ENCODE measurements around the gene ARMC5. TPM values are rescaled to one million over a fixed set of nuclear protein-coding genes. Genes with fewer than 3 reads are reported as not detected.
"Not testable (repeated sequence)": the region's sequence is repeated elsewhere in the genome, so short reads cannot be mapped to it uniquely, and the experiment has no call there.

ARMC5 gene
- total RNA-seq, 2 experiments from 2014 or later: 18.9 to 19.1 TPM

- H3K9me3 Mint-ChIP-seq (ENCODE audit: insufficient read depth): no peaks in the 10 kb centered on the region
- ChIA-PET CTCF (interaction anchor here (1.0 kb wide), 1 partner anchor 29 kb away, joined by 3 read pairs; no protein-coding TSS in a partner anchor), POLR2A (interaction anchor here (1.4 to 1.6 kb wide), 2 partner anchors 18 to 30 kb away, joined by 3 to 4 read pairs; partner anchors contain the start of genes ARMC5 and RUSF1)
- H3K4me1 Mint-ChIP-seq (ENCODE audit: low read depth): peaks cover 11% of the 10 kb centered on the region
- no peak overlapping the region for H3K27ac Mint-ChIP-seq
- no peak for DNase-seq
- peaks cover 8% of the 10 kb centered on the region for H3K27me3 Mint-ChIP-seq (ENCODE audit: low read depth)
- peaks cover 5% of the 10 kb centered on the region for H3K36me3 Mint-ChIP-seq (ENCODE audit: low read depth)
- no peak for ATAC-seq
- no peak overlapping the region for H3K4me3 Mint-ChIP-seq
Measured at GRCh38 chr16:31489616-31490584, 30.6 kb downstream of the ARMC5 start.

DNA sequence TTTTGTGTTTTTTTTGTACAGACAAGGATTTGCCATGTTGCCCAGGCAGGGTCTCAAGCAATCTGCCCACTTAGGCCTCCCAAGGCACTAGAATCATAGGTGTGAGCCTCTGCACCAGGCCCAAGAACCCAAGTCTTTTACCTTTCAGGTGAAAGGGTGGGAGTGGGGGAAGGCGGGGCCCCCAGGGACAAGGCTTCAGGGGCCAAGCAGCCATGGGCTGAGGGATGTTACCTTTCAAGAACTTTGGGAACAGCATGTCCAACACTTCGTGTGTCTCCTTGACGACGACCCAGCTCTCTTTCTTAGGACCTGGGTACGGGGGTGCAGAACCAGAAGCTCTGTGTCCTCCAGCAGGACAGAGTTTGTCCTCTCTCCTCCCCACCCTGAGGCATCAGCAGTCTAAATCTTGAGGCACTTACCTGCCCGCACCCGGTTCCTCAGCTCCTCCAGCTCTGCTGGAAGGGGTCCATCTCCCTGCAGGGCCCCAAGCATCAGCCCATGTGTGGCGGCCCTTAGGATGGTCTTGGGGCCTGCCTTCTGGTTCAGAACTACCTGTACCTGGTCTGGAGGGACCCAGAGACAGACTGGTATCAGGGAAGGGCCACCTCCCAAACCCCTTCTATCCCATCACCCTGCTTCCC, 32.6 kb downstream of the ARMC5 start:
- CTCF ChIA-PET: no interaction called here
- H3K9me3 Mint-ChIP-seq (ENCODE audit: insufficient read depth): no peaks in the 10 kb centered on the region
- peaks cover 5% of the 10 kb centered on the region for H3K36me3 Mint-ChIP-seq (ENCODE audit: low read depth)
- POLR2A ChIA-PET: no interaction called here
- no peaks in the 10 kb centered on the region for H3K27me3 Mint-ChIP-seq (ENCODE audit: low read depth)
- peaks cover 11% of the 10 kb centered on the region for H3K4me1 Mint-ChIP-seq (ENCODE audit: low read depth)
- H3K4me3 Mint-ChIP-seq: no peak overlapping the region
- DNase-seq (no peak), ATAC-seq (no peak)
- H3K27ac Mint-ChIP-seq: no peak overlapping the region

DNA sequence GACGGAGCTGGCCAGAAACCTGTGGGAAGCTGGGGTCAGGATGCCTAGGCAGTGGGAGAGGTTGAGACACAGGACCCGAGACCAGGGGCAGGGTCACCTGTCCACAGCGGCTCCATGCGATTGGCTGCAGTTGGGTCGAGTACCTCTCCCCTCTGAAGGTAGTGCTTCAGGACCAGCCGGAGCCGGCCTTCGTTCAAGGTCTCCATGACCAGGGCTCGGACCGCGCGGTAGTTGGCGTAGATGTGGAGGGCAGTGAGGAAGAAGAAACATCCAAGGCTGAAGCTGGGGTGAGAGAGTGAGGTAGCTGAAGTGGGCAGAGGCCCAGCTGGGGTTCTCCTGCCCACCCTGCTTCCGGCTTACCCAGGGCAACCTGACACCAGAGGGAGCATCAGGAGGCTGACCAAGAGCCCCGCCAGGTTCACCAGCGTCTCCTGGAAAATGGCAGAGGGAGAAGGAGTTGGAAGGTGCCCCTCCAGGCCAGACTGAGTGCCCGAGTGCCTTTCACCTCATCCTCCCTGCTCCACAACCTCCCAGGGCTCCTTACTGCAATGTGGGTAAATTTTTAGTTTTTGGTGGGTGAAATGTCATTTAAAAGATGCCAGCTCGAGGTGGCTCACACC, 34.3 kb downstream of the ARMC5 start:
- H3K4me3 Mint-ChIP-seq: no peak overlapping the region
- H3K27me3 Mint-ChIP-seq (ENCODE audit: low read depth): no peaks in the 10 kb centered on the region
- peaks cover 5% of the 10 kb centered on the region for H3K36me3 Mint-ChIP-seq (ENCODE audit: low read depth)
- ChIA-PET POLR2A (interaction anchor here (1.5 kb wide), 1 partner anchor 13 kb away, joined by 3 read pairs; no protein-coding TSS in a partner anchor), CTCF (no interaction called here)
- no peaks in the 10 kb centered on the region for H3K9me3 Mint-ChIP-seq (ENCODE audit: insufficient read depth)
- peaks cover 4% of the 10 kb centered on the region for H3K4me1 Mint-ChIP-seq (ENCODE audit: low read depth)
- no peak overlapping the region for H3K27ac Mint-ChIP-seq
- DNase-seq: no peak
- ATAC-seq: no peak

DNA sequence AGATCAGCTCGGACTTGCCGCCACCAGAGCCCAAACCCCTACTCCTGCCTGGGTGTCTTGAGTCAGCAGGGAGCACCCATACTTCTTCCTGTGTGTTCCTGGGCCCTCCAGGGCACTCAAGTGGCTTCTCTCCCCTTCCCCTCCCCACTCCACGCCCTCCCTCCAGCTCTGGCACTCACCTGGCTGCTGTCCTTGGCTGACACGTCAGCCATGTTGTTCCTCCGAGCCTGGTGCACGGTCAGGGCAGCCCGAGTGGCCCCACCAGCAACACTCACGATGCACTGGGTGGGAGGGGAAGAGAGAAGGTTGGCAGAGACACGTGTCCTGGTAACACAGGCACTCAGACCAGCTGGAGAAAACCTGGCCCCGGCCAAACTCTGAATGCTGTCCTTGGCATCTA, 37.4 kb downstream of the ARMC5 start:
- no peak overlapping the region for H3K4me3 Mint-ChIP-seq
- H3K27me3 Mint-ChIP-seq (ENCODE audit: low read depth): no peaks in the 10 kb centered on the region
- ATAC-seq (no peak), DNase-seq (no peak)
- ChIA-PET CTCF (no interaction called here), POLR2A (no interaction called here)
- H3K36me3 Mint-ChIP-seq (ENCODE audit: low read depth): no peaks in the 10 kb centered on the region
- H3K9me3 Mint-ChIP-seq (ENCODE audit: insufficient read depth): no peaks in the 10 kb centered on the region
- no peaks in the 10 kb centered on the region for H3K4me1 Mint-ChIP-seq (ENCODE audit: low read depth)
- no peak overlapping the region for H3K27ac Mint-ChIP-seq

- H3K4me1 Mint-ChIP-seq (ENCODE audit: low read depth): no peaks in the 10 kb centered on the region
- ChIA-PET CTCF (no interaction called here), POLR2A (interaction anchor here (0.7 to 1.3 kb wide), 2 partner anchors 10 to 19 kb away, joined by 3 to 7 read pairs; partner anchors contain the start of gene RUSF1)
- H3K36me3 Mint-ChIP-seq (ENCODE audit: low read depth): no peaks in the 10 kb centered on the region
- ATAC-seq: no peak
- no peaks in the 10 kb centered on the region for H3K27me3 Mint-ChIP-seq (ENCODE audit: low read depth)
- H3K9me3 Mint-ChIP-seq (ENCODE audit: insufficient read depth): no peaks in the 10 kb centered on the region
- H3K4me3 Mint-ChIP-seq: no peak overlapping the region
- DNase-seq: no peak
- no peak overlapping the region for H3K27ac Mint-ChIP-seq
Measured at GRCh38 chr16:31498493-31498892, 39.2 kb downstream of the ARMC5 start.

DNA sequence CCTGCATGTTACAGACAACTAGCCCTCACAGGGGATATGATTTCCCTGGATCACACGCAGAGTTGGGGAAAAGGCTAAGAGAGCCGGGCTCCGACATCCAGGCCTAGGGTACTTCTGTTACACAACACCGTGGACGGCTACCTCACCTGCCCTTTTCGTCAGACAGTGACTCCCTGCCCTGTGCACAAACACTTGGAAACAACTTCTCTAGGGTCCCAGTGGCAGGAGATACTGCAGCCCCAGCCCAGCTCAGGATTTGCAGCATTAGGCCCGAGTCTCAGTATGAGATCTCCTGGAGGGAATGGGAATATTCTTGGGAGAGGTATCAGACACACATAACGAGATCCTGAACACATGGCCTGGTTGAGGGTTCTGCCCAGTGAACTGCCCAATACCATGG, 40.6 kb downstream of the ARMC5 start:
- CTCF ChIA-PET: interaction anchor here (0.9 kb wide), 1 partner anchor 40 kb away, joined by 3 read pairs; no protein-coding TSS in a partner anchor
- no peak for DNase-seq
- peaks cover 9% of the 10 kb centered on the region for H3K4me1 Mint-ChIP-seq (ENCODE audit: low read depth)
- no peaks in the 10 kb centered on the region for H3K9me3 Mint-ChIP-seq (ENCODE audit: insufficient read depth)
- no peaks in the 10 kb centered on the region for H3K27me3 Mint-ChIP-seq (ENCODE audit: low read depth)
- POLR2A ChIA-PET: no interaction called here
- H3K36me3 Mint-ChIP-seq (ENCODE audit: low read depth): peaks cover under 1% of the 10 kb centered on the region
- H3K27ac Mint-ChIP-seq: no peak overlapping the region
- no peak overlapping the region for H3K4me3 Mint-ChIP-seq
- no peak for ATAC-seq

DNA sequence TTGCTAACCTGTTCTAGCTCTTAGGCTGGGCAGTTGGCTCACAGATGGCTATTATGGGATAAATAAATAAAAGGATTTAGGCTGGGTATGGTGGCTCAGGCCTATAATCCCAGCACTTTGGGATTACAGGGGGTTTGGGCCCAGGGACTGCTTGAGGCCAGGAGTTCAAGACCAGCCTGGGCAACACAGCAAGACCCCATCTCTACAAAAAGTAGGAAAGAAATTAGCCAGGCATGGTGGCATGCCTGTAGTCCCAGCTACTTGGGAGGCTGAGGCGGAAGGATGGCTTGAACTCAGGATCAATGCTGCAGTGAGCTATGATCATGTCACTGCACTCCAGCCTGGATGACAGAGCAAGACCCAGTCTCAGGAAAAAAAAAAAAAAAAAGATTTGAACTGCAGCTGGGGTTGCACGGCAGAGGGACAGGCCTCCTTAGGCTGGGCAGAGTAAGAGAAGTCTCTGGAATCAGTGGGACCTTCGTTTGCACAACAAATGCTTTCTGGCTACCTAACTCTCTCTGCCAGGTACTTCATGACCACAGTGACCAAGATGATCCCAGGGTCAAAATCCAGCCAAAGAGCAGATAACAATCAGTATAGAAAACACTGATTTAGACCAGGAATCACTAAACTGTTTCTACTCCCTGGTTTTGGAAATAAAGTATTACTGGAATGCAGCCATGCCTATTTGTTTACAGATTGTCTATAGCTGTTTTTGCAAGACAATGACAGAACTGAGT, 42.1 kb downstream of the ARMC5 start:
- ChIA-PET POLR2A (no interaction called here), CTCF (no interaction called here)
- no peak overlapping the region for H3K27ac Mint-ChIP-seq
- H3K36me3 Mint-ChIP-seq (ENCODE audit: low read depth): peaks cover 5% of the 10 kb centered on the region
- no peaks in the 10 kb centered on the region for H3K27me3 Mint-ChIP-seq (ENCODE audit: low read depth)
- H3K9me3 Mint-ChIP-seq (ENCODE audit: insufficient read depth): no peaks in the 10 kb centered on the region
- no peak for ATAC-seq
- peaks cover 21% of the 10 kb centered on the region for H3K4me1 Mint-ChIP-seq (ENCODE audit: low read depth)
- no peak overlapping the region for H3K4me3 Mint-ChIP-seq
- no peak for DNase-seq

- Mint-ChIP-seq H3K36me3 (ENCODE audit: low read depth) (peaks cover 5% of the 10 kb centered on the region), H3K4me3 (no peak overlapping the region), H3K27ac (no peak overlapping the region), H3K9me3 (ENCODE audit: insufficient read depth) (no peaks in the 10 kb centered on the region), H3K4me1 (ENCODE audit: low read depth) (peaks cover 27% of the 10 kb centered on the region), H3K27me3 (ENCODE audit: low read depth) (no peaks in the 10 kb centered on the region)
- ATAC-seq (no peak), DNase-seq (no peak)
- POLR2A ChIA-PET: no interaction called here
- CTCF ChIA-PET: no interaction called here
Measured at GRCh38 chr16:31501966-31502348, 42.7 kb downstream of the ARMC5 start.

- H3K36me3 Mint-ChIP-seq (ENCODE audit: low read depth): peaks cover 5% of the 10 kb centered on the region
- DNase-seq (no peak), ATAC-seq (no peak)
- POLR2A ChIA-PET: interaction anchor here (1.5 kb wide), 1 partner anchor 44 kb away, joined by 3 read pairs; the partner anchor contains the start of gene ARMC5
- H3K27me3 Mint-ChIP-seq (ENCODE audit: low read depth): no peaks in the 10 kb centered on the region
- peaks cover 33% of the 10 kb centered on the region for H3K4me1 Mint-ChIP-seq (ENCODE audit: low read depth)
- no peak overlapping the region for H3K4me3 Mint-ChIP-seq
- no peaks in the 10 kb centered on the region for H3K9me3 Mint-ChIP-seq (ENCODE audit: insufficient read depth)
- CTCF ChIA-PET: interaction anchor here (1.0 kb wide), 1 partner anchor 46 kb away, joined by 3 read pairs; no protein-coding TSS in a partner anchor
- H3K27ac Mint-ChIP-seq: no peak overlapping the region
Measured at GRCh38 chr16:31502981-31503380, 43.7 kb downstream of the ARMC5 start.

GRCh38 chr16:31503555-31503954, 44.3 kb downstream of the ARMC5 start:
- CTCF ChIA-PET: interaction anchor here (1.0 kb wide), 1 partner anchor 46 kb away, joined by 3 read pairs; no protein-coding TSS in a partner anchor
- H3K9me3 Mint-ChIP-seq (ENCODE audit: insufficient read depth): not testable (repeated sequence)

DNA sequence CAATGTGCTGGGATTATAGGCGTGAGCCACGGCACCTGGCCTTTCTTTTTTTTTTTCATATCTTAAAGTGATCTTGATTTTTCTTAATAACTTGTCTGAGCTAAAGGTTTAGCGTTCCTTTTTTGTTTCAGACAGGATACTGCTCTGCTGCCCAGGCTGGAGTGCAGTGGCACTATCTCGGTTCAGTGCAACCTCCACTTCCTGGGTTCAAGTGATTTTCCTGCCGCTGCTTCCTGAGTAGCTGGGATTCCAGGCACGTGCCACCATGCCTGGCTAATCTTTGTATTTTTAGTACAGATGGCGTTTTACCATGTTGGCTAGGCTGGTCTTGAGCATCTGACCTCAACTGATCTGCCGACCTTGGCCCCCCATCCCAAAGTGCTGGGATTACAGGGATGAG, 44.9 kb downstream of the ARMC5 start:
- peaks cover 42% of the 10 kb centered on the region for H3K4me1 Mint-ChIP-seq (ENCODE audit: low read depth)
- no peaks in the 10 kb centered on the region for H3K9me3 Mint-ChIP-seq (ENCODE audit: insufficient read depth)
- no peak for ATAC-seq
- POLR2A ChIA-PET: no interaction called here
- H3K4me3 Mint-ChIP-seq: no peak overlapping the region
- H3K36me3 Mint-ChIP-seq (ENCODE audit: low read depth): peaks cover 12% of the 10 kb centered on the region
- no peak for DNase-seq
- H3K27ac Mint-ChIP-seq: no peak overlapping the region
- CTCF ChIA-PET: no interaction called here
- H3K27me3 Mint-ChIP-seq (ENCODE audit: low read depth): no peaks in the 10 kb centered on the region

More at GRCh38 chr16:31503555-31503954, 44.3 kb downstream of the ARMC5 start:
- not testable (repeated sequence) for DNase-seq; ATAC-seq; H3K4me3 Mint-ChIP-seq; H3K27ac Mint-ChIP-seq; H3K27me3 Mint-ChIP-seq (ENCODE audit: low read depth); H3K36me3 Mint-ChIP-seq (ENCODE audit: low read depth)
- POLR2A ChIA-PET: interaction anchor here (1.5 kb wide), 1 partner anchor 44 kb away, joined by 3 read pairs; the partner anchor contains the start of gene ARMC5
- H3K4me1 Mint-ChIP-seq (ENCODE audit: low read depth): peaks cover 36% of the 10 kb centered on the region

Measured in activated CD8-positive, alpha-beta T cell treated with anti-CD3 and anti-CD28 coated beads, Interleukin-2, amount 10 ng/mL, durations not matched to agents 7 days and 5 days (primary cell).